HG03097 (cell line): ENCODE data around the gene RNASE13.
"Not testable (repeated sequence)": the region's sequence is repeated elsewhere in the genome, so short reads cannot be mapped to it uniquely, and the experiment has no call there.

Source experiments
- ATAC-seq: cut with Tn5 transposase; IDR thresholded peaks from one replicate; pipeline ENCODE4 v1.9.1; 2021; ENCODE audit not compliant: unreplicated experiment, low FRiP score

The RNASE13 gene

GRCh38 chr14:21043387-21043973 lies 8.9 kb upstream of the RNASE13 start:
- no peak for ATAC-seq

DNA sequence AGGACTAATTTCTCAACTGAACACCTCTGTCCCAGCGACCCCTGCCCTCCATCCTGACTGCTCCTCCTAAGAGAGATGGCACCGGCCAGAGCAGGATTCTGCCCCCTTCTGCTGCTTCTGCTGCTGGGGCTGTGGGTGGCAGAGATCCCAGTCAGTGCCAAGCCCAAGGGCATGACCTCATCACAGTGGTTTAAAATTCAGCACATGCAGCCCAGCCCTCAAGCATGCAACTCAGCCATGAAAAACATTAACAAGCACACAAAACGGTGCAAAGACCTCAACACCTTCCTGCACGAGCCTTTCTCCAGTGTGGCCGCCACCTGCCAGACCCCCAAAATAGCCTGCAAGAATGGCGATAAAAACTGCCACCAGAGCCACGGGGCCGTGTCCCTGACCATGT lies 8.3 kb upstream of the RNASE13 start:
- ATAC-seq: no peak

GRCh38 chr14:21041676-21042433 lies 7.2 kb upstream of the RNASE13 start, which contains the start of gene RNASE7:
Gene RNASE7 (plus strand): TSS chr14:21042362. CDS start chr14:21042993, 631 bp downstream.
- ATAC-seq: no peak

DNA sequence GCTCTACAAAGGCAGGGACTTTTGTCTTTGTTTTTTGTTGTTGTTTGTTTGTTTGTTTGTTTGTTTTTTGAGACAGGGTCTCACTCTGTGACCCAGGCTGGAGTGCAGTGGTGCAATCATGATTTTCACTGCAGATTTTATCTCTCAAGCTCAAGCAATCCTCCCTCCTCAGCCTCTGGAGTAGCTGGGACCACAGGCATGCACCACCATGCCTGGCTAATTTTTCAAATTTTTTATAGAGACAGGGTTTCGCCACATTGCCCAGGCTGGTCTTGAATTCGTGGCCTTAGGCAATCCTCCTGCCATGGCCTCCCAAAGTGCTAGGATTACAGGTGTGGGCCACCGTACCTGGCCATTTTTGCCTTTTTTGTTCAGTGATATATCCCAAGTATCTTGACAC lies 6.3 kb upstream of the RNASE13 start:
- ATAC-seq: not testable (repeated sequence)

GRCh38 chr14:21040370-21040925 lies 5.8 kb upstream of the RNASE13 start:
- no peak for ATAC-seq

DNA sequence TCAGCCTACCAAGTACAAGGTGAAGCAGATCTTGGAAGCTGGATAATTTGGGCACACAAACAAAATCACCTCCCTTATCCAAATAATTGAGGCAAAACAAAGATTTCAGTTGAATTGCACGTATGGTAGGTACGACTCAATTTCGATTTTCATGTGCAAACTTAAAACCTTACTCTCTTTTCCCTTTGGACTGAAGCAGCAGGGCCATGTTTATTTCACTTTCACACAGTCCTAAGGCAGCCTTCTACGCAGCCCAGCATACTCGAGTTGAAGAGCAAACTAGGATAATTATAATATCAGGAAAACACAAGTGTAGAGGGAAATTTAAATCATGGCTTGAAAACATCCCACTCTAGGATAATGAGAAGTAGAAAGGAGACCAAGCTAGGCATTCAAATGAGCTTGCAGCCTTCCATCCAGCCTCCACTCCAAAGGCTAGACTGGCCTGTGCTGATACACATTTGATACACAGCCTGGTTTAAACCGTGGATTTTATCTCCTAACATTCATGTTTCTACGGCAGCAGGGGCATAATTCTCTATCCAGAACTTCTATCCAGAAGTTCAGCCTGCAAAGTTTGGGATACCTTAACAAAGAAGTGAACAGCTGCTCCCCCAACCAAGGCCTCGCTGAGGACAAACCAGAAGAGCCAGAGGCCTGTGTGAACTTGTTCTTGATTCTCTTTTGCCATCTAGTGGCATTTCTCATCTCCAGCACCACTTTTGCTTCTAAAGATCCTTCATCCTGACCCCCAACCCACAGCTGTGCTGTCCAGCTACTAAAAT lies 5.2 kb upstream of the RNASE13 start:
- ATAC-seq: no peak

- ATAC-seq: no peak
Observed at GRCh38 chr14:21038441-21039422, 4.1 kb upstream of the RNASE13 start.

DNA sequence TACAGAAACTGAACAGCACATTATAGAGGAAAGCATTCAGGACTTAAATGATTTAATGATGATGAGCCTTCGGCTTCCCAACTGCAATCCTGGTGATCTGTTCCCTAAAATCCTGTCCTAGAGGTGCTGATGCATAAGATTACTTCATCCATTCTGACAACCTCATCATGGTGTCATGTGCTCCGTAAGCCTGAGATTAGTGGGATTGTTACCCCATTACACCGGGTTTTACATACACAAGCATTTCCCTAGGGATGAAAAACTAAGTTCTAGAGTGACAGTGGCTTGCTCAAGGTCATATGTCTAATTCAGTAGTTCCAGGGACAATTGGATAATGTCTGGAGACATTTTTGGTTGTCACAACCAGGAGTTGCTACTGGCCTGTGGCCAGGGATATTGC lies 2.5 kb upstream of the RNASE13 start:
- no peak for ATAC-seq

DNA sequence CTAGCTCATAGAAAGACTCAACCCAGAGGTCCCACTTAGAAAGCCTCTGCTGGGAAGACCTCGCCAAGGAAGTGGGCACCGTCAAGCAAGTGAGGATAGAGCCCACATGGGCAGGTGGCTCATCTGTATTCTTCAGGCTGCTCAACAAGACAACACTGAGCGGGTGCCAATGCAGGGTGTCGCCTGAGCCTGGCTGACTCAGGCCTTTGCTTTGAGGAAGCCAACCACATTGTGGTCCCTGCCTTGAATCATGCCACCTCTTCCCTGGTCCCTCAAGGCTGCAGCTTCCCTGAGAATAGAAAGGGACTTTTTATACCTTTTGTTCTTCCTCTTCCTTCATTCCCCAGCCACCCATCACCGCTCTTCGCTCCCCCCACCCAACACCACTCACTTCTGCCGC lies 2.1 kb upstream of the RNASE13 start:
- no peak for ATAC-seq

DNA sequence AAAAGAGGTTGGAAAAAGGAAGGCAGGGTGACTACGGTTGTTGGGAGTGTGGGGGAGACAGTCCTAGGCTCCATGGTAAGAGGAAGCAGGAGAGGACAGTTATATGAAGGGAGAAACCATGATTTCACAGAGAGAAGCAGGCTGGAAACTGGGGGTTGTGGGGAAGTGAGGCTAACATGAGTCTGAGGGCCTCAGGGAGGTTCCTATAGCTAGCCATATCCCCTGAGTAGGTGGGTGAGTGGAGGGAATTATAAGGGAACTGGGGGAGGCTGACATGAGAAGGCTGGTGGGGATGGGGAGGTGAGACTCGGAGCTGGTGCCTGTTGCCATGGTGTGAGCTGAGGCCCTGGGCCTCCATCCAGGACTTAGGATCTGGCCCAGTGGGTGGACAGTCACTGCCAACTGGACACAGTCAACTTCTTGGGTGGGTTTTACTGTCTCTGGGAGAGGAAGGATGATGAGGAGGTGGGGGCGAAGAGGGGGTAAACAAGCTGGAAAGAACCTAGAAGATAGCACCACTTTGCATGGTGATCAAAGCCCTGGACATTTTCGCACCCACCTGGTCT lies 1.4 kb downstream of the RNASE13 start:
- ATAC-seq: no peak

- ATAC-seq: no peak
Observed at GRCh38 chr14:21032326-21033132, 2.1 kb downstream of the RNASE13 start.

DNA sequence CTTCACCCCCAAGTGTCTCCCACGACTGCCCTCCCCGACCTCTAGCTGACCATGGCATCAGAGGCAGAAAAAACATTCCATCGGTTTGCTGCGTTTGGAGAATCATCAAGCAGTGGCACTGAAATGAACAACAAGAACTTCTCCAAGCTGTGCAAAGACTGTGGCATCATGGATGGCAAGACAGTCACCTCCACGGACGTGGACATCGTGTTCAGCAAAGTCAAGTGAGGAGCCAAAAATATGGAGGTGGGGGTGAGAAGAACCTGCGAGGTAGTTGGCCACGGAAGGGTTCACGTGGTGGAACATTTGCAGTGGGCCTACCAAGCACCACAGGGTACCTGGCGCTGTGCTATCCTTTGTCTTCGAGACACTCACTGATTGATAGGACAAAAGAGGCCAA lies 4.1 kb downstream of the RNASE13 start:
- ATAC-seq: no peak

DNA sequence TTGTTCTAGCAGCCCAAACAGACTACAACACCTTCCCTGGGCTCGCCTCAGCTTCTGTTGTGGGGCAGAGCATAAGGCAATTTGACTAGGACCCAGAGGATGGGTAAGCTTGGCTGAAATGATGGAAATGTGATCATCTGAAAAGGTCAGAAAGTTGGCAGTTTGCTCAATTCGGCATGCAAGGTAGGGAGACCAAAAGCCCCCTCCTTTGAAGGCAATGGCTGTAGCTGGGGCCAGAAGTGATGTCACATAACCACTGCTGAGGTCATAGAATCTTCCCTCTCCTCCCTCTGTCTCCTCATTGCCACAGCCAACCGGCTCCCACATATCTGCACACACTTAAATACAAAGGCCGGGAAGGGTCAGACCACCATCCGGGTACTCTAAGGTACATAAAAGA lies 4.7 kb downstream of the RNASE13 start, which contains the start of gene TPPP2:
Gene TPPP2 (plus strand): TSS at position 301 of the 400 bp plus-strand sequence. CDS start 365 bp downstream, outside the sequence.
- no peak for ATAC-seq

DNA sequence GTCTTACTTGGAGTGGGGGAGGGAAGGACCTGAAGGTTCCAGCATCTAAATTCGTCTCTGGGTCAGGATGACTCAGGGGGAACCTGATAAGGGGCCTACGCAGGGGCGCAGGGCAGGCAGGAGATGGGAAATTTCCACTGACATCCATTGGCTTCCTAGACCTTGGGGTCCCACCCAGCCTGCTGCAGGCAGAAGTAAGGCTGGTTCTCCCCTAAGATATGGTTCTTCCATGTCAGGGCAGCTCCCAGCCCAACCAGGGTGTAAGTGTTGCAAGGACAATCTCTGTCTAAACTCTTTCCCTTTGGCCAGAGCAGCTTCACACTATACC lies 7.7 kb downstream of the RNASE13 start:
- ATAC-seq: no peak

DNA sequence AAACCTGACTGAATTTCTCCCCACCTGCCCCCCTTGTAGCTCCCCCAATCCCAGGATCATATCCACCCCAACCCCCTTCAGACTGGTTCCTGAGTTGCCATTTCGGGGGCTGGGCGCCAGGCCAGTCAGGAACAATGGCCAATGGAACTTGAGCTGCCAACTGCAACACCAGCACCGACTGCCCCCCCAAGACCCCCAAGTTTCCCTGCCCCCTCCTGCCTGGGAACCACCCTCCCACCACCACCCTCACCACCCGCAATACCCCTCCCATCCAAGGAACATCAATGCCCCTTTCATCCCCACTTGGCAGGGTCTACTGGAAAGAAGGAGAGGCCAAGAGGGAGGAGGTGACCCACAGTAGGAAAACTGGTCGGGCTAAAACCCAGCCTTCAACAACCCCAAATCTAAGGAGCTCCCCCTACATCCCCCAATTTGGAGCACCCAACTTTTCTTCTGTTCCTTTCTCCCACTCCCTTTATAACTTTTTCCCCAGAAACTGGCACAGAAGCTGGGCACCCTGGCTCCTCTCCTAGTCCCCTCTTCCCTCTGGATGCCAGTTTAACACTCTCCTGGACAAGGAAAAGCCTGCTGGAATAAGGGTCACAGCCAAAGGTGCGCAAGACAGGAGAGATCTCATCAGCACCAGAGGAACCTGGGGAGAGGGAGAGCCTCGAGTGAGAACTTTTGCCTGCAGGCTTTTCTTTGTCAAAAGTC lies 8.2 kb downstream of the RNASE13 start:
- no peak for ATAC-seq

- no peak for ATAC-seq
Observed at GRCh38 chr14:21025371-21026273, 9.0 kb downstream of the RNASE13 start.
